LHCN-M2 (cell line): ENCODE measurements around the gene NUMB. TPM values are rescaled to one million over a fixed set of nuclear protein-coding genes. Genes with fewer than 3 reads are reported as not detected.
A peak's percentile ranks its signal among the peaks of the same experiment; 100 is the strongest.

Source experiments
- DNase-seq: peaks from one replicate; pipeline ENCODE4 v3.0.0-alpha.2; 2012; ENCODE audit warnings: low read depth
- total RNA-seq: library from RNA; depleted of rRNA; stranded (reverse); fragments of >200 nt; gene quantifications from 2 replicates; pipeline ENCODE4 v1.2.3, GENCODE V29; 2014

The NUMB gene
- total RNA-seq, 1 experiment from 2014 or later: 33.3 TPM

DNA sequence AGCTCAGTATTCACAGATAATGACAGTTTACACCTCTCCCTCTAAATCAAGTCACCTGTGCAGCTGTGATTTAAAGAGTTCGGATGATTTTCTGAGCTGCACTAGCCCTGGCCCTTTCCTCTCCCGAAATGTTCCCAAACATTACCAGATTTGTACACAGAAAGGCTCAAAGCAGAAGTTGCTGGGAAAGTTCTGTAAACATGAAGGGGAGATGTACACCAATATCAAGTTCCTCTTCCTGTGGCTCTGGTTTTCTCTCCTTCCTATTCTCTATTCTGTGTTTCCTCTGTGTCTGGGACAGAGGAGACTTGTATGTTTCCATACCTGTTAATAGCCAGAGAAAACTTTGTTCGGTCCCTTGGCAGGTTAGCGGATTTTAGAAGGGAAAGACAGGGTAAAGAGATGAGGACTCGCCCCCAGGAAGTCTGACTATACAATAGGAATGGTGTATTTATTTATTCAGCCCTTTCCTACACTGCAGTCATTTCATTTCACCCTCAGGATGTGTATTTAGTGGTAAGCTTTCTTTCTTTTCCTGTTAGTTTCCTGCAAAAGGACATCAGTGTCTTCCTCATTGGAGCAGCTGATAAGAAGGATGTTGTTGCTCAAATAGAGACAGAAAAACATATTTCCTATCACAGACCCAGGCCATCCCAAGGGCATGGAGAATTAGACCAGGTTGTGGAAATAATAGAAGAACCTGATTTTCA, 7.6 kb upstream of the NUMB start:
- DNase-seq: no peak

DNA sequence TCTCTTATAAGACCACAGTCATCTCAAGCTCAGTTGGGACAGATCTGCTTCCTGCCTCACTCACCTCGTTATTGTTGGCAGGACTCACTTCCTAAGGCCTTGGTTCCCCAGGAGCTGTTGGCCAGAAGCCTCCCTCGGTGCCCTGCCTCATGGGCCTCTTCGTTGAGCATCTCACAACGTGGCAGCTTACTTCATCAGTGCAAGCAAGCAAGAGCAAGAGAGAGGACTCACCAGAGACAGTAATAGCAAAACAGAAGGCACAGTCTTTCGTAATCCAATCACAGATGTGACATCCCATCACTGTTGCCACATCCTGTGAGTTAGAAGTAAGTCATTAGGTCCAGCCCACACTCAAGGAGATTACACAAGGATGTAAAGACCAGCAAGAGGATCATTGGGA, 5.1 kb upstream of the NUMB start:
- DNase-seq: peak; percentile 99

GRCh38 chr14:73462815-73463214, 4.5 kb upstream of the NUMB start:
- peak; percentile 27 for DNase-seq

DNA sequence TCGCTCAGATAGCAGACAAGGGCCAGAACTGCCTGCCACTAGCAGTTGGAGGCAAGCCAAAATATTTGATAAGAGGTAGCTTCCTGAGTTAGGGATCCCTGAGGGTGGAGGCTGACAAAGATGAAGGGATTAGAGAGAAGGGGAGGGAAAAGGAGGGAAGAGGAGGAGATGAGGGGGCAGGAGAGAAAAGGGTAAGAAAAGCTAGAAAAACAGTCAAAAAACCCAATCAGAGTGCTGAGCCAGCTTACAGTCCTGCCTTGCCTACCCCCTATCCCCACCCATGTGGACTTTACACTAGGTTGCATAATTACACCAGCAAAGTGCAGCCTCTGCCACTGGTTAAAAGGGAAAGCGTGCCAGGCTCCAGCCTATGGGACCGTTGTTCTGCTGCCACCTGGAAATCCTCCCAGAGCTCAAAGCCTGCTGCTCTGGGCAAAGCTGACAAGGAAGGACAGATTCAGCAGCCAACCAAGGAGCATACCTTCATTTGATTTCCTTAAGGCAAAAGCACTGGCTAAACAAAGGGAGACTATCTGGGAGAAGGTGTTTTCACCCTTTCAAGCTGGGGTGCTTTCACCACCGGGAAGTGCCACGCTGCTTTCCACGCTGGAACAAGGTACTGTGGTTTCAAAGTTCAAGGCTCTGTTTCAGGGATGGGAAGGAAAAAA, 3.8 kb upstream of the NUMB start:
- peak; percentile 54 for DNase-seq

DNA sequence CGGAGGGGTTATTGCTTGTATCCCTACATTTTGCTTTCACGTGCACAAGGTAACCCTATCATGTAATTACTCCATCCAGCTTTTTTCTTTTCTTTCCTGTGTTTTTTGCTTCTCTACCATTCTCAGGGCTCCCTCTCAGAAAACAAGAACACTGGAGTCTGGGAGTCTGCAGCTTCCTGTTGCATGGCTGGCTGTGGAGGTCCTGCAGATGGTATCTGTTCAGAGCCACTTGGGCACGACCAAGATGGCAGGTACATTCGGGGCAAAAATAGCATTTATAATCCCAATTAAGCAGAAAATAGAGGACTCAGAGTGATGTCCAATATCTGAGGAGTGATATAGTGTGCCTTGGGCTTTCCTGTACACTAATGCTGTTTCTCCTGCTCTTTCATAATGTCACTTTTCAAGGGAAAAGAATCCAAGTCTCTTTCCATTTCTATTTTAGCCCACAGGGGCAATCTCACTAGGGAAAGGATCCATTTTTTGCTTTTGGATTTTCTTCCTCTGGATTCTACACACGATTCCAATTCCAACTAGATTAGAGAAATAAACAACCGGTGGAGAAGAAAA, 3.2 kb upstream of the NUMB start:
- no peak for DNase-seq

GRCh38 chr14:73460691-73461127, 2.4 kb upstream of the NUMB start:
- peak; percentile 43 for DNase-seq

GRCh38 chr14:73459959-73460358, 1.6 kb upstream of the NUMB start:
- DNase-seq: no peak

GRCh38 chr14:73457924-73458182, 493 bp downstream of the NUMB start:
- DNase-seq: no peak

DNA sequence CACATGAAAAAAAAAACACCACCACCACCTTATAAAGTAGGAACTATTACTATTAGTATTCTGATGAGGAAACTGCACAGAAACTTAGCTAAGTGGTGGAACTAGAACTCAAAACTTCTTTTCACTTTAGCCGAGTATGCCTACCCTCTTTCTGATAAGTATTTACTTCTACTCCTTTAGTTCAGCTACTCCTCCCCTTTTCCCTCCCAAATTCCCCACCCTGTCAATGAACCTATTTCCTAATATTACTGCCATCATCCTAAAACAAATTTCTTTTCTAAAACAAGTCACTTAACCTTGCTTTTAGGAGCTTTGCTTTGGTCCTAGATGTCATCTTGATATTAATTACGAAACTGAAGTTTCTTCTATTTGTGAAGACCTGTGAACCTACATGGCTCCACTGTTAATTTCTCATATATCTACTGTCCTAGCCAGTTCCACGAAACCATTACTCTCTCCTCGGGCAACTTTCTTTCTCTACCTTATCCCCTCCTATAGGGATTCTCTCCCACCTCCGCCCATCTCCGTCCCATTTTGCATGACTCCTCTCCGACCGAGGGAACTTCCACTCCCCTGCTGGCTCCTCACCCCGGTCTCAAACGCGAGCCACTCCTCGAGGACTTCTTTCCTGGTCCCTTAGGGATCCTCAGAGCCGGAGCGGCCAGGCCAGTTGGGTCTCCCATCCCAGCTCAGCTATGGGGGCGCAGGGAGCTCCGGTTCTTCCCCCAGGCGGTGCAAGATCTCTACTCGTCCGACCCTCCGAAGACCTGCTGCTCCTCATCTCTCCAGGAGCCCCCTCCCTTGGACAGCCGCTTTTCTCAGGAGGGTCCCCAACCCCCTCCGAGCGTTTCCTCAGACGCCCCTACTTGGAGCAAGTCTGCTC, 1.1 kb downstream of the NUMB start:
- DNase-seq: peak; percentile 37

- no peak for DNase-seq
Observed at GRCh38 chr14:73455294-73455693, 3.1 kb downstream of the NUMB start.

- DNase-seq: peak; percentile 58
Observed at GRCh38 chr14:73452341-73453186, 5.8 kb downstream of the NUMB start.

DNA sequence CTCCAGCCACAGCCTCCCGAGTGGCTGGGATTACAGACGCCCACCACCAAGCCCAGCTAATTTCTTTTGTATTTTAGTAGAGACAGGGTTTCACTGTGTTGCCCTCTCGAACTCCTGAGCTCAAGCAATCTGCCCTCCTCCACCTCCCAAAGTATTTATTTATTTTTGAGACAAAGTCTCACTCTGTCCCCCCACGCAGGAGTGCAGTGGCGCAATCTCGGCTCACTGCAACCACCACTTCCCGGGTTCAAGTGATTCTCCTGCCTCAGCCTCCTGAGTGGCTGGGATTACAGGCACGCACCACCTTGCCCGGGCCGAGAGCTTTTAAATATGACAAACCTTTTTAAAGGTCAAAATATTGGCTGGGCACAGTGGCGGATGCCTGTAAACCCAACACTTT, 14.6 kb downstream of the NUMB start:
- no peak for DNase-seq

- no peak for DNase-seq
Observed at GRCh38 chr14:73441286-73441685, 17.1 kb downstream of the NUMB start.

- no peak for DNase-seq
Observed at GRCh38 chr14:73438993-73439392, 19.4 kb downstream of the NUMB start.

DNA sequence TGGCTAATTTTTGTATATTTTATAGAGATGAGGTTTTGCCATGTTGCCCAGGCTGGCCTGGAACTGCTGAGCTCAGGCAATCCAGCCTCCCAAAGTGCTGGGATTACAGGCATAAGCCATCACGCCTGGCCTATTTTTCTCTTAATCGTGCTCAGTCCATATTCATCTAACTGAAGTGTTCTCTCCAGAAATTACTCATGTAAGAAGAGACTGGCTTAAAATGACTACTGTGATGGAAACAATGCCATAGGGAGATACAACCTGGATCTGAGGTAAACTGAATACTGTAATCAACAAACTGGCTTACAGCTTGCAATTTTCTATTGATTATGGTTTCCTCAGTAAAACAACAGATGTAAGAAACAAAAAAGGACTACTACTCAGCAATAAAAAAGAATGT, 21.1 kb downstream of the NUMB start:
- DNase-seq: no peak

DNA sequence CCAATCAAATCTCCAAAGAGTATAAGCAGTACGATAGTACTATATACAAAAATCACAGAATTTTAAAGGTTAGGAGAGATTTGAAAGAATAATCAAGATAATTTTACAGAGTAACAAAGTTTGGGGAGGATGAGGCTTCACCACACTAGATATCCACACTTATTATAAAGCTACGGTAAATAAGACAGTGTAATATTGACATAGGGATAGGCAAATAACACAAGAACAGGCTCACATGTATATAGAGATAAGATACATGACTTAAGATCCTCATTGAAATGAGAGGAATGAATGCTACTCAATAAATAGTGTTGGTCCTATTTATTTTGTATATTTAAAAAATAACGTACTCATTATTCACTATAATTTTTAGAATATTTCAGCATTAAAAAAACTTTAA, 26.2 kb downstream of the NUMB start:
- no peak for DNase-seq

- no peak for DNase-seq
Observed at GRCh38 chr14:73428353-73428824, 30.0 kb downstream of the NUMB start.

- no peak for DNase-seq
Observed at GRCh38 chr14:73427516-73428264, 30.7 kb downstream of the NUMB start.

GRCh38 chr14:73426877-73427276, 31.5 kb downstream of the NUMB start:
- DNase-seq: peak; percentile 58

GRCh38 chr14:73424453-73424852, 33.9 kb downstream of the NUMB start:
- no peak for DNase-seq
